IMR-90 (cell line): ENCODE measurements around the gene FBP1. TPM values are rescaled to one million over a fixed set of nuclear protein-coding genes. Genes with fewer than 3 reads are reported as not detected.

Source experiments
- ATAC-seq: fragments of 200-7000 bp; cut with Tn5 transposase; 2 replicates; pipeline ENCODE4 v1.9.1; 2020; ENCODE audit warnings: low read depth, mild to moderate bottlenecking, moderate library complexity
- BruUV-seq: library from RNA; stranded (reverse); fragments of 400-500 nt; replicated peaks from 2 replicates; lab custom pipeline; 2021; lab: Mats Ljungman, UMichigan
- CTCF ChIA-PET: fragments of 300-600 bp; formaldehyde crosslinking; extraction: SDS; loops from one replicate; lab custom pipeline; 2021; ENCODE audit warnings: antibody characterized with exemption; lab: Yijun Ruan, JAX
- POLR2A ChIA-PET: fragments of 300-600 bp; sonication (Branson Sonifier 250); formaldehyde crosslinking; loops from one replicate; lab custom pipeline; 2022; ENCODE audit warnings: antibody characterized with exemption; ENCODE audit not compliant: unreplicated experiment; lab: Charles Lee
- DNase-seq: peaks from one replicate; pipeline ENCODE4 v3.0.0; 2013
- H2AFZ ChIP-seq: replicated peaks from 2 replicates; pipeline ENCODE3; 2013; ENCODE audit warnings: low read length, mild to moderate bottlenecking; ENCODE audit not compliant: poor library complexity
- H2AK5ac ChIP-seq: 2 replicates; pipeline ENCODE4 v1.6.1; 2013; ENCODE audit warnings: low read depth, low read length, inconsistent platforms
- H2AK9ac ChIP-seq: replicated peaks from 2 replicates; pipeline ENCODE3; 2013; ENCODE audit warnings: mild to moderate bottlenecking, low read depth, low read length, moderate library complexity; ENCODE audit not compliant: poor library complexity
- H2BK120ac ChIP-seq: 2 replicates; pipeline ENCODE4 v1.6.1; 2013; ENCODE audit warnings: low read depth, low read length, inconsistent platforms
- H2BK15ac ChIP-seq: 3 replicates; pipeline ENCODE4 v1.6.1; 2013; ENCODE audit warnings: low read depth, low read length, inconsistent platforms
- H2BK20ac ChIP-seq: 2 replicates; pipeline ENCODE4 v1.6.1; 2013; ENCODE audit warnings: low read depth, mild to moderate bottlenecking, inconsistent platforms, low read length, moderate library complexity
- H2BK5ac ChIP-seq: 2 replicates; pipeline ENCODE4 v1.6.1; 2013; ENCODE audit warnings: mild to moderate bottlenecking, low read depth, low read length, inconsistent platforms; ENCODE audit not compliant: poor library complexity, severe bottlenecking
- H3K14ac ChIP-seq: replicated peaks from 2 replicates; pipeline ENCODE4 v1.6.1; 2013; ENCODE audit warnings: low read depth, low read length, inconsistent platforms
- H3K18ac ChIP-seq: 2 replicates; pipeline ENCODE4 v1.6.1; 2013; ENCODE audit warnings: low read depth, low read length, control low read depth
- H3K23ac ChIP-seq: 2 replicates; pipeline ENCODE4 v1.6.1; 2013; ENCODE audit warnings: low read depth, low read length, inconsistent platforms
- H3K27ac ChIP-seq: 2 replicates; pipeline ENCODE4 v1.5.1; 2013; ENCODE audit warnings: mild to moderate bottlenecking, control low read depth, low read length; ENCODE audit not compliant: insufficient read depth
- H3K27me3 ChIP-seq: 2 replicates; pipeline ENCODE4 v1.6.1; 2013; ENCODE audit warnings: low read length; ENCODE audit not compliant: control insufficient read depth, insufficient read depth
- H3K36me3 ChIP-seq: 2 replicates; pipeline ENCODE4 v1.6.1; 2013; ENCODE audit warnings: low read length, mixed read lengths; ENCODE audit not compliant: control insufficient read depth, insufficient read depth
- H3K4ac ChIP-seq: 2 replicates; pipeline ENCODE4 v1.6.1; 2013; ENCODE audit warnings: low read depth, low read length, inconsistent platforms
- H3K4me1 ChIP-seq: 2 replicates; pipeline ENCODE4 v1.6.1; 2013; ENCODE audit warnings: low read length, mixed read lengths; ENCODE audit not compliant: control insufficient read depth, insufficient read depth
- H3K4me2 ChIP-seq: 2 replicates; pipeline ENCODE4 v1.6.1; 2013; ENCODE audit warnings: low read depth, mild to moderate bottlenecking, control low read depth, low read length, moderate library complexity
- H3K4me3 ChIP-seq: 2 replicates; pipeline ENCODE4 v1.5.1; 2013; ENCODE audit warnings: low read depth, mild to moderate bottlenecking, control low read depth, low read length, moderate library complexity; ENCODE audit not compliant: insufficient read depth
- H3K56ac ChIP-seq: 2 replicates; pipeline ENCODE4 v1.6.1; 2013; ENCODE audit warnings: low read length, inconsistent platforms; ENCODE audit not compliant: insufficient read depth; ENCODE audit errors: extremely low read depth
- H3K79me1 ChIP-seq, 2 experiments: 2 replicates each; pipeline ENCODE4 v1.6.1; 2013; ENCODE audit warnings: low read length in 2 of 2, inconsistent platforms in 1 of 2, low read depth in 1 of 2
- H3K9ac ChIP-seq: 2 replicates; pipeline ENCODE4 v1.6.1; 2013; ENCODE audit warnings: low read depth, low read length, control low read depth
- H3K9me1 ChIP-seq: 2 replicates; pipeline ENCODE4 v1.6.1; 2013; ENCODE audit warnings: low read length, inconsistent platforms; ENCODE audit not compliant: insufficient read depth
- H3K9me3 ChIP-seq: 2 replicates; pipeline ENCODE4 v1.6.1; 2013; ENCODE audit warnings: low read length; ENCODE audit not compliant: control insufficient read depth, insufficient read depth
- H4K20me1 ChIP-seq: 2 replicates; pipeline ENCODE4 v1.6.1; 2013; ENCODE audit warnings: low read length, inconsistent platforms; ENCODE audit not compliant: insufficient read depth
- H4K5ac ChIP-seq: 2 replicates; pipeline ENCODE4 v1.6.1; 2013; ENCODE audit warnings: mild to moderate bottlenecking, low read depth, low read length, control low read depth
- H4K8ac ChIP-seq, 2 experiments: 2 replicates each; pipeline ENCODE4 v1.6.1; 2013; ENCODE audit warnings: low read depth in 2 of 2, low read length in 2 of 2, control low read depth in 1 of 2, inconsistent platforms in 1 of 2
- H4K91ac ChIP-seq: 2 replicates; pipeline ENCODE4 v1.6.1; 2013; ENCODE audit warnings: low read depth, low read length, inconsistent platforms; ENCODE audit not compliant: insufficient read depth
- BHLHE40 ChIP-seq: fragments of 150-350 bp; IDR thresholded peaks from 2 replicates; pipeline ENCODE4 v1.6.1; 2016; ENCODE audit warnings: mild to moderate bottlenecking, low read depth, low read length
- CEBPB ChIP-seq: IDR thresholded peaks from 2 replicates; pipeline ENCODE4 v1.6.1; 2012; ENCODE audit warnings: low read depth, low read length, improper control_type of control experiment
- FOS ChIP-seq: fragments of 150-350 bp; IDR thresholded peaks from 2 replicates; pipeline ENCODE4 v1.6.1; 2016; ENCODE audit warnings: low read depth, low read length
- MAFK ChIP-seq: IDR thresholded peaks from 2 replicates; pipeline ENCODE4 v1.6.1; 2012; ENCODE audit warnings: low read depth, low read length, improper control_type of control experiment
- MAZ ChIP-seq: IDR thresholded peaks from 2 replicates; pipeline ENCODE4 v1.6.1; 2012; ENCODE audit warnings: low read depth, mild to moderate bottlenecking, low read length, improper control_type of control experiment, moderate library complexity, borderline replicate concordance
- MXI1 ChIP-seq: IDR thresholded peaks from 2 replicates; pipeline ENCODE4 v1.6.1; 2012; ENCODE audit warnings: low read depth, mild to moderate bottlenecking, low read length, moderate library complexity, borderline replicate concordance
- NFE2L2 ChIP-seq: fragments of 150-350 bp; IDR thresholded peaks from 2 replicates; pipeline ENCODE4 v1.6.1; 2016; ENCODE audit warnings: low read depth, mild to moderate bottlenecking, low read length
- POLR2A ChIP-seq: IDR thresholded peaks from 2 replicates; pipeline ENCODE4 v1.6.1; 2012; ENCODE audit warnings: mild to moderate bottlenecking, low read depth, low read length
- RAD21 ChIP-seq: IDR thresholded peaks from 2 replicates; pipeline ENCODE4 v1.6.1; 2012; ENCODE audit warnings: low read length, improper control_type of control experiment
- RFX5 ChIP-seq: IDR thresholded peaks from 2 replicates; pipeline ENCODE4 v1.8.0; 2012; ENCODE audit warnings: low read depth, mild to moderate bottlenecking, low read length, moderate library complexity
- SMC3 ChIP-seq: fragments of 150-350 bp; IDR thresholded peaks from 2 replicates; pipeline ENCODE4 v1.6.1; 2016; ENCODE audit warnings: low read depth, mild to moderate bottlenecking, antibody characterized with exemption, low read length, moderate library complexity
- USF2 ChIP-seq: fragments of 150-350 bp; IDR thresholded peaks from 2 replicates; pipeline ENCODE4 v1.6.1; 2017; ENCODE audit warnings: mild to moderate bottlenecking, antibody characterized with exemption, low read length, low read depth
- WGBS, 2 experiments: methylation state at CpG; one replicate each; pipeline versions ENCODE4 v1.1.5 to v1.1.7; 2013; ENCODE audit warnings: missing lambda C conversion rate in 2 of 2; ENCODE audit not compliant: insufficient read length in 1 of 2; ENCODE audit errors: extremely low coverage in 2 of 2; 5-methylcytosine and 5-hydroxymethylcytosine counted together
- dilution Hi-C: fragments of 300-500 bp; cut with HindIII; formaldehyde crosslinking; loops from one replicate; pipeline ENCODE4 v1.14.3; 2018; ENCODE audit warnings: low sequenced_read_pairs; ENCODE audit not compliant: unreplicated experiment
- in situ Hi-C: fragments of 300-500 bp; cut with MboI; formaldehyde crosslinking; loops from 3 replicates; pipeline ENCODE4 v1.14.3; 2019; ENCODE audit warnings: low sequenced_read_pairs, inconsistent platforms, mixed read lengths
- intact Hi-C: fragments of 100-400 bp; cut with micrococcal nuclease; formaldehyde crosslinking; loops from 2 replicates; pipeline ENCODE4 v1.10.0; 2022
- polyA plus RNA-seq, 3 experiments: library from polyadenylated mRNA; depleted of rRNA; stranded (reverse); fragments of >200 nt; gene quantifications; 2 replicates each; pipeline ENCODE4 v1.2.3, GENCODE V29; 2012; ENCODE audit warnings: low replicate concordance in 1 of 3
- total RNA-seq: library from RNA; depleted of rRNA; stranded (reverse); fragments of >200 nt; gene quantifications from 2 replicates; pipeline ENCODE4 v1.2.3, GENCODE V29; 2012
- TF ChIP-seq, protein P1 (sequence below): fragments of 150-350 bp; IDR thresholded peaks from 2 replicates; pipeline ENCODE4 v1.6.1; 2016; ENCODE audit warnings: low read depth, mild to moderate bottlenecking, low read length, moderate library complexity, borderline replicate concordance

FBP1 gene
- total and polyA plus RNA-seq, 2 of the 4 experiments (the other 2 are of a cell fraction) = not detected

DNA sequence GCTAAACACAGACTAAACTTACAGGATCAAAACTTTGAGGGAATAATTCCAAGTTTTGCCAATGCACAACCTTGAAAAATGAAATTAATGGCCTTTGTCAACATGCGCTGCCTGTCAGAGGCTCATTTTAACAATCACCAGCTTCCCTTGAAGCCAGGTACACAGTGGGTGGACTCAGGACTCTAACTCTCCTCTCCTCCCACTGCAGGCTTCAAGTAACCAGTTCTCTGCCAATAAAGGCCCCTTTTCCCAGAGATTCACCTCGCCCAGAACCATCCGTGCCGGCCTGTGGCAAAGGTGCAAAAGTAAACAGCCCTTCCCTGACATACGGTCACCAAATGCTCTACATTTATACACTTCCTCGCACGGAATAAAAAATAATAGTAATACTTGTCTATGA, 27.2 kb downstream of the FBP1 start:
- Histone ChIP-seq H3K36me3 (no peaks in the 10 kb centered on the region), H3K56ac (no peak overlapping the region), H3K4me2 (no peak overlapping the region), H3K9me1 (no peaks in the 10 kb centered on the region), H3K18ac (no peak overlapping the region), H4K20me1 (no peaks in the 10 kb centered on the region), H3K4me3 (no peak overlapping the region), H2AK9ac (no peak overlapping the region), H3K27me3 (peaks cover 32% of the 10 kb centered on the region), H3K14ac (no peak overlapping the region), H3K9me3 (no peaks in the 10 kb centered on the region), H2BK5ac (no peak overlapping the region), H3K4ac (no peak overlapping the region), H2BK15ac (no peak overlapping the region), H3K9ac (no peak overlapping the region), H3K27ac (no peak overlapping the region), H2BK120ac (no peak overlapping the region), H3K4me1 (no peaks in the 10 kb centered on the region), H2AFZ (no peak overlapping the region), H4K8ac (no peak overlapping the region), H2AK5ac (no peak overlapping the region), H4K91ac (no peak overlapping the region), H3K79me1 (no peaks in the 10 kb centered on the region), H3K23ac (no peak overlapping the region), H2BK20ac (no peak overlapping the region), H4K5ac (no peak overlapping the region)
- in situ Hi-C loops = no loop called here
- BruUV-seq = no TSS peak
- dilution Hi-C loops = no loop called here
- ATAC-seq (no peak), DNase-seq (no peak)
- POLR2A ChIA-PET = no interaction called here
- TF ChIP-seq BHLHE40 = no peak
- no peak for TF ChIP-seq CEBPB
- TF ChIP-seq, protein P1, sequence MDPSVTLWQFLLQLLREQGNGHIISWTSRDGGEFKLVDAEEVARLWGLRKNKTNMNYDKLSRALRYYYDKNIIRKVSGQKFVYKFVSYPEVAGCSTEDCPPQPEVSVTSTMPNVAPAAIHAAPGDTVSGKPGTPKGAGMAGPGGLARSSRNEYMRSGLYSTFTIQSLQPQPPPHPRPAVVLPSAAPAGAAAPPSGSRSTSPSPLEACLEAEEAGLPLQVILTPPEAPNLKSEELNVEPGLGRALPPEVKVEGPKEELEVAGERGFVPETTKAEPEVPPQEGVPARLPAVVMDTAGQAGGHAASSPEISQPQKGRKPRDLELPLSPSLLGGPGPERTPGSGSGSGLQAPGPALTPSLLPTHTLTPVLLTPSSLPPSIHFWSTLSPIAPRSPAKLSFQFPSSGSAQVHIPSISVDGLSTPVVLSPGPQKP = no peak
- TF ChIP-seq MAFK = no peak
- no peak for TF ChIP-seq FOS
- TF ChIP-seq MAZ = no peak
- no peak for TF ChIP-seq RAD21
- no peak for TF ChIP-seq RFX5
- no peak for TF ChIP-seq NFE2L2
- TF ChIP-seq SMC3 = no peak
- TF ChIP-seq MXI1 = no peak
- no peak for TF ChIP-seq USF2
- no peak for TF ChIP-seq POLR2A
- intact Hi-C loops = no loop called here
- WGBS, 2 experiments = no CpG with 5 or more reads among the region's 7 CpGs
- CTCF ChIA-PET = no interaction called here
